ENCODE results near the gene RPL10. TPM values are rescaled to one million over a fixed set of nuclear protein-coding genes. Genes with fewer than 3 reads are reported as not detected.

The RPL10 gene
- total RNA-seq, 2 donors from 2014 or later: 2,142 to 2,551 TPM

GRCh38 chrX:154403192-154403591 lies 5.0 kb downstream of the RPL10 start:
- no peak overlapping the region for H3K9ac ChIP-seq (ENCODE audit: extremely low read depth, low read length, poor library complexity, severe bottlenecking)
- H3K4me3 Mint-ChIP-seq: no peak overlapping the region
- peak; percentile 39 for DNase-seq
- peak overlapping the region; percentile 52 for H3K27ac Mint-ChIP-seq
- H3K27me3 Mint-ChIP-seq (ENCODE audit: insufficient read depth): no peaks in the 10 kb centered on the region
- no peak for TF ChIP-seq CTCF (conservative IDR thresholded peaks at IDR 0.05)
- 97% methylated on average over 10 of the region's 10 CpGs; no CpG with 5 or more reads in 1 of the 2 experiments for WGBS, 2 experiments (ENCODE audit: insufficient coverage in 1 of 2, insufficient read length in 1 of 2)
- H3K36me3 ChIP-seq (ENCODE audit: control insufficient read depth, insufficient read depth, low read length): peaks cover 22% of the 10 kb centered on the region
- peaks cover 70% of the 10 kb centered on the region for H3K9me3 Mint-ChIP-seq
- no peak overlapping the region for H3K27ac ChIP-seq (ENCODE audit: low read depth, low read length)
- peaks cover 24% of the 10 kb centered on the region for H3K36me3 Mint-ChIP-seq (ENCODE audit: low read depth)
- H3K27me3 ChIP-seq (ENCODE audit: control insufficient read depth, insufficient read depth, low read length, poor library complexity, severe bottlenecking): no peaks in the 10 kb centered on the region
- peaks cover 5% of the 10 kb centered on the region for H3K4me1 Mint-ChIP-seq
- no peaks in the 10 kb centered on the region for H3K4me1 ChIP-seq (ENCODE audit: control insufficient read depth, insufficient read depth, low read length)
- H3K9me3 ChIP-seq (ENCODE audit: control insufficient read depth, low read length): no peaks in the 10 kb centered on the region
- H3K4me3 ChIP-seq (ENCODE audit: low read length): no peak overlapping the region

GRCh38 chrX:154403858-154404257 lies 5.7 kb downstream of the RPL10 start:
- H3K27ac Mint-ChIP-seq: no peak overlapping the region
- peaks cover 5% of the 10 kb centered on the region for H3K4me1 Mint-ChIP-seq
- peaks cover 21% of the 10 kb centered on the region for H3K36me3 Mint-ChIP-seq (ENCODE audit: low read depth)
- H3K4me3 ChIP-seq (ENCODE audit: low read length): no peak overlapping the region
- H3K9me3 ChIP-seq (ENCODE audit: control insufficient read depth, low read length): no peaks in the 10 kb centered on the region
- H3K4me1 ChIP-seq (ENCODE audit: control insufficient read depth, insufficient read depth, low read length): no peaks in the 10 kb centered on the region
- H3K27me3 Mint-ChIP-seq (ENCODE audit: insufficient read depth): peaks cover 1% of the 10 kb centered on the region
- H3K36me3 ChIP-seq (ENCODE audit: control insufficient read depth, insufficient read depth, low read length): peaks cover 20% of the 10 kb centered on the region
- H3K27me3 ChIP-seq (ENCODE audit: control insufficient read depth, insufficient read depth, low read length, poor library complexity, severe bottlenecking): no peaks in the 10 kb centered on the region
- H3K9me3 Mint-ChIP-seq: peaks cover 71% of the 10 kb centered on the region
- no peak for DNase-seq
- no peak overlapping the region for H3K4me3 Mint-ChIP-seq
- no peak for TF ChIP-seq CTCF (conservative IDR thresholded peaks at IDR 0.05)
- H3K27ac ChIP-seq (ENCODE audit: low read depth, low read length): no peak overlapping the region
- no peak overlapping the region for H3K9ac ChIP-seq (ENCODE audit: extremely low read depth, low read length, poor library complexity, severe bottlenecking)
- 100% methylated on average over 4 of the region's 4 CpGs; no CpG with 5 or more reads in 1 of the 2 experiments for WGBS, 2 experiments (ENCODE audit: insufficient coverage in 1 of 2, insufficient read length in 1 of 2)

GRCh38 chrX:154404625-154405192 lies 6.5 kb downstream of the RPL10 start:
- Mint-ChIP-seq H3K27me3 (ENCODE audit: insufficient read depth) (peaks cover 1% of the 10 kb centered on the region), H3K4me1 (peaks cover 4% of the 10 kb centered on the region), H3K4me3 (no peak overlapping the region), H3K36me3 (ENCODE audit: low read depth) (peaks cover 12% of the 10 kb centered on the region), H3K9me3 (peaks cover 67% of the 10 kb centered on the region), H3K27ac (no peak overlapping the region)
- H3K27me3 ChIP-seq (ENCODE audit: control insufficient read depth, insufficient read depth, low read length, poor library complexity, severe bottlenecking): no peaks in the 10 kb centered on the region
- H3K4me1 ChIP-seq (ENCODE audit: control insufficient read depth, insufficient read depth, low read length): no peaks in the 10 kb centered on the region
- no peaks in the 10 kb centered on the region for H3K9me3 ChIP-seq (ENCODE audit: control insufficient read depth, low read length)
- no peak overlapping the region for H3K27ac ChIP-seq (ENCODE audit: low read depth, low read length)
- no peak overlapping the region for H3K4me3 ChIP-seq (ENCODE audit: low read length)
- DNase-seq: peak; percentile 29
- H3K36me3 ChIP-seq (ENCODE audit: control insufficient read depth, insufficient read depth, low read length): peaks cover 11% of the 10 kb centered on the region
- WGBS, 2 experiments (ENCODE audit: insufficient coverage in 1 of 2, insufficient read length in 1 of 2): 95 to 100% methylated on average over 3 to 16 of the region's 16 CpGs
- H3K9ac ChIP-seq (ENCODE audit: extremely low read depth, low read length, poor library complexity, severe bottlenecking): no peak overlapping the region
- TF ChIP-seq CTCF (conservative IDR thresholded peaks at IDR 0.05): no peak
